Kidney (tissue), 14 donors: Measurements from ENCODE around the gene ATP6V0D1. TPM values are rescaled to one million over a fixed set of nuclear protein-coding genes. Genes with fewer than 3 reads are reported as not detected.
"Not testable (repeated sequence)": the region's sequence is repeated elsewhere in the genome, so short reads cannot be mapped to it uniquely, and the experiment has no call there.

Experiments used
- DNase-seq, 5 donors: peaks; one replicate each; pipeline ENCODE4 v3.0.0-alpha.2; 2013 to 2020
- FAIRE-seq: peaks from 2 replicates; lab custom pipeline; 2012; peaks lifted over from hg19 to GRCh38; lab: Jason Lieb, UNC
- H3K27ac ChIP-seq, 2 donors: one replicate each; pipeline ENCODE4 v1.7.0; 2013; ENCODE audit warnings: low read depth in 2 of 2, low read length in 2 of 2, inconsistent platforms in 1 of 2
- H3K27me3 ChIP-seq: one replicate; pipeline ENCODE4 v1.7.1; 2013; ENCODE audit warnings: low read length, inconsistent platforms; ENCODE audit not compliant: control insufficient read depth, insufficient read depth
- H3K36me3 ChIP-seq, 3 donors: one replicate each; pipeline versions ENCODE4 v1.7.0 to v1.7.1; 2013; ENCODE audit warnings: low read length in 3 of 3, control low read depth in 1 of 3, inconsistent platforms in 1 of 3; ENCODE audit not compliant: insufficient read depth in 3 of 3, control insufficient read depth in 2 of 3
- H3K4me1 ChIP-seq, 3 donors: one replicate each; pipeline versions ENCODE4 v1.7.0 to v1.7.1; 2013; ENCODE audit warnings: low read length in 3 of 3, inconsistent platforms in 1 of 3, low read depth in 1 of 3; ENCODE audit not compliant: control insufficient read depth in 2 of 3, insufficient read depth in 2 of 3
- H3K4me3 ChIP-seq, 3 donors: one replicate each; pipeline versions ENCODE4 v1.7.0 to v1.8.1; 2013; ENCODE audit warnings: low read length in 3 of 3, control low read depth in 1 of 3, inconsistent platforms in 1 of 3
- H3K9ac ChIP-seq, 3 donors: one replicate each; pipeline versions ENCODE4 v1.7.0 to v1.7.1; 2013; ENCODE audit warnings: low read length in 3 of 3, control low read depth in 1 of 3, inconsistent platforms in 1 of 3
- H3K9me3 ChIP-seq, 3 donors: one replicate each; pipeline versions ENCODE4 v1.7.0 to v1.7.1; 2013; ENCODE audit warnings: low read length in 3 of 3, control low read depth in 1 of 3, inconsistent platforms in 1 of 3; ENCODE audit not compliant: control insufficient read depth in 2 of 3, insufficient read depth in 1 of 3
- intact Hi-C: fragments of 100-400 bp; cut with DNase I; formaldehyde crosslinking; loops from one replicate; pipeline ENCODE4 v1.11.1; 2022
- polyA plus RNA-seq: library from polyadenylated mRNA; stranded (reverse); fragments of 350-450 nt; fragmentation: Illumina TruSeq; extraction: RNeasy Lipid Tissue Mini Kit (QIAGEN cat#74804); gene quantifications from one replicate; pipeline ENCODE4 v1.2.3, GENCODE V29; 2014; ENCODE audit warnings: low read depth, low replicate concordance; ENCODE audit not compliant: insufficient read depth
- total RNA-seq: library from RNA; stranded (reverse); fragmentation: NEBNext Ultra II Directional; extraction: Animal tissue kit (Norgen Biotek cat#: 25700); gene quantifications from one replicate; pipeline ENCODE4 v1.2.1, GENCODE V29; 2021
- TF ChIP-seq, protein P1 (sequence below): IDR thresholded peaks from 3 replicates; pipeline ENCODE4 v1.5.1; 2012; ENCODE audit warnings: mild to moderate bottlenecking, moderate library complexity, borderline replicate concordance; ENCODE audit not compliant: insufficient read depth; ENCODE audit errors: extremely low read depth
- donor health status: control.
- donor health status: control.
- donor health status: control.
- donor health status: control.
- donor health status: control.
- donor health status: DM: yes; HTN: yes; CAD: no.
- donor health status: Normal renal cell carcinoma (clear cell type).

ATP6V0D1 gene
- total and polyA plus RNA-seq, 2 donors from 2014 or later: 100 to 208 TPM

DNA sequence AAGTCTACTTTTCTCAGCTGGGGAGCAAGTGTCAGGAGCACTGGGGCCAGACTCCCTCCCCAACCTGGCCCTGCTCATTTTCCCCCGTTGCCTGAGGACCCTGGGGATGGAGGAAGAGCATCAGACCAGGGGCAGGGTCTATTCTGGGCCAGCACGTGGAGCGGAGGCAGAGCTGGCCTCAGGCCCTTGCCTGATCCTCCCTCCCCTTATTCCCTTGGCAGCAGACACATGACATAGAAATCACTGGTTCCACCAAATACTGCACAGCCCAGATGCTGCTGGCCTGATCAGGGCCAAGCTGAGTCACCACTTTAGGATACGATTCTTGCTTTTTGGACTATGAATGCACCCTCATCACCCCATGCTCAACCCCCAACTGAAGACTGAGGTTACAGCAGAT lies 18.1 kb upstream of the ATP6V0D1 start:
- Histone ChIP-seq H3K4me3 (no peak overlapping the region), H3K9me3 (no peaks in the 10 kb centered on the region), H3K9ac (no peak overlapping the region), H3K36me3 (no peaks in the 10 kb centered on the region), H3K4me1 (peaks cover 0 to 6% (median 0%) of the 10 kb centered on the region in 3 donors), H3K27me3 (no peaks in the 10 kb centered on the region), H3K27ac (no peak overlapping the region)
- TF ChIP-seq, protein P1, sequence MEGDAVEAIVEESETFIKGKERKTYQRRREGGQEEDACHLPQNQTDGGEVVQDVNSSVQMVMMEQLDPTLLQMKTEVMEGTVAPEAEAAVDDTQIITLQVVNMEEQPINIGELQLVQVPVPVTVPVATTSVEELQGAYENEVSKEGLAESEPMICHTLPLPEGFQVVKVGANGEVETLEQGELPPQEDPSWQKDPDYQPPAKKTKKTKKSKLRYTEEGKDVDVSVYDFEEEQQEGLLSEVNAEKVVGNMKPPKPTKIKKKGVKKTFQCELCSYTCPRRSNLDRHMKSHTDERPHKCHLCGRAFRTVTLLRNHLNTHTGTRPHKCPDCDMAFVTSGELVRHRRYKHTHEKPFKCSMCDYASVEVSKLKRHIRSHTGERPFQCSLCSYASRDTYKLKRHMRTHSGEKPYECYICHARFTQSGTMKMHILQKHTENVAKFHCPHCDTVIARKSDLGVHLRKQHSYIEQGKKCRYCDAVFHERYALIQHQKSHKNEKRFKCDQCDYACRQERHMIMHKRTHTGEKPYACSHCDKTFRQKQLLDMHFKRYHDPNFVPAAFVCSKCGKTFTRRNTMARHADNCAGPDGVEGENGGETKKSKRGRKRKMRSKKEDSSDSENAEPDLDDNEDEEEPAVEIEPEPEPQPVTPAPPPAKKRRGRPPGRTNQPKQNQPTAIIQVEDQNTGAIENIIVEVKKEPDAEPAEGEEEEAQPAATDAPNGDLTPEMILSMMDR: no peak
- FAIRE-seq: no peak
- intact Hi-C loops: no loop called here
- DNase-seq: peak in 1 of 5 donors; percentile 18

DNA sequence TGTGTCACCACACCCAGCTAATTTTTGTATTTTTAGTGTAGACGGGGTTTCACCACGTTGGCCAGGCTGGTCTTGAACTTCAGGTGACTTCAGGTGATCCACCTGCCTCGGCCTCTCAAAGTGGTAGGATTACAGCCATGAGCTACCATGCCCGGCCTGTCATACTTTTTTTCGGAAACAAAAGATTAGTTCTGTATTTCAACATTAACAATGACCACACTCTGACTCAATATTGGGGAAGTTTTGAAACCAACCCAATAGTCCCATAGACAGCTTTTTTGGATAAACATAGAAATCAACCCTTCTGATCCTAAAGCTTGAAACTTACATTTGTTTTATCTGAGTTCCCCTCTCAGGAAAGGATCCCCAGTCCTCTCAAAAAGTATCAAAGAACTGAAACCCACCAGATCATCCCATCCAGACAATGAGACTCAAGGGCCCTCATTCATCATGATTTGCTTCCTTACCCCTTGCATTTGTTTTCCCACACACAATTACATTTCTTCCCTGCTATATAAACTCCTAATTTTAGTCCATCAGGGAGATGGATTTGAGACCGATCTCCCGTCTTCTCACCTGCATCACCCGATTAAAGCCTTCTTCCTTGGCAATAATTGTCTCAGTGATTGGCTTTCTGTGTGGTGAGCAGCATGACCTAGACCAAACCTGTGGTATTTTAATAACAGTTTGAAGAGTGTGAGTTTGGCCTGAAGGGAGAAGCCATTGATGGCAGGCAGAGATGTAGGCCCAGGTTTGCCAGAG lies 9.6 kb upstream of the ATP6V0D1 start:
- DNase-seq (no peak), FAIRE-seq (no peak)
- Histone ChIP-seq H3K4me1 (no peaks in the 10 kb centered on the region), H3K27me3 (no peaks in the 10 kb centered on the region), H3K27ac (no peak overlapping the region), H3K9me3 (no peaks in the 10 kb centered on the region), H3K4me3 (no peak overlapping the region), H3K9ac (no peak overlapping the region), H3K36me3 (no peaks in the 10 kb centered on the region)
- intact Hi-C loops: no loop called here
- TF ChIP-seq, protein P1: no peak

DNA sequence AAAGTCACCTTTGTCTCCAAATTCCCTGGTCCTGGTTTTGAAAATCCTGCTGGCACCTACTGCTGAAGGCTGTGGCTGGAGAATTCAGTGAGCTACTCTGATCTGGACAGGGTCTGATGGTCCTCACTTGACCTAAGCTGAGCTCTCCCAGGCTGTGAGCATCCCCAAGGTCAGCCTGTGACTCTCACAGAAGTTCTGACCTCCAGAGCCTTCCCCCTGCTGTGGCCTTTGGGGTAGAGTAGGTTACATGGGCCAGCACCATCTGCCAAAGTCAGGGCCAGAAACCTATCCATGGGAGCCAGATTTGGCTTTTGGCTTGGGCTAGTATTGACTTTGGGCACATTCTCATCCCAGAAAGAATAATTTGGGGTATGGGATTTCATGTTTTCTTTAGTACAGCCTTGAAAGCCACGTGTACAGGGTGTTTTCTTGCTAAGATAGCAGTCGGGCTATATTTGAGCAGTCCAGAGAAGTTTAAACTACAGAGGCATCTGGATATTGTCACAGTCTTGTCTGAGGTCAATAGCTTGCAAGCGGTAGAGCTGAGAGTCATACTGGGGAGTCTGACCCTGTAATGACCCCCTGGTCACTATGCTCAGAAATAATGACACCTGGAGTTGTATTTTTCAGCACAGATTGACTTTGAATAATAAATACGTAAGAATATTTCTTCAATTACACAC lies 8.6 kb upstream of the ATP6V0D1 start:
- Histone ChIP-seq H3K36me3 (peaks cover 0 to 2% (median 0%) of the 10 kb centered on the region in 3 donors), H3K9ac (no peak overlapping the region), H3K4me1 (no peaks in the 10 kb centered on the region), H3K4me3 (no peak overlapping the region), H3K27me3 (no peaks in the 10 kb centered on the region), H3K9me3 (no peaks in the 10 kb centered on the region), H3K27ac (no peak overlapping the region)
- no peak for FAIRE-seq
- TF ChIP-seq, protein P1: no peak
- DNase-seq: no peak
- intact Hi-C loops: no loop called here

DNA sequence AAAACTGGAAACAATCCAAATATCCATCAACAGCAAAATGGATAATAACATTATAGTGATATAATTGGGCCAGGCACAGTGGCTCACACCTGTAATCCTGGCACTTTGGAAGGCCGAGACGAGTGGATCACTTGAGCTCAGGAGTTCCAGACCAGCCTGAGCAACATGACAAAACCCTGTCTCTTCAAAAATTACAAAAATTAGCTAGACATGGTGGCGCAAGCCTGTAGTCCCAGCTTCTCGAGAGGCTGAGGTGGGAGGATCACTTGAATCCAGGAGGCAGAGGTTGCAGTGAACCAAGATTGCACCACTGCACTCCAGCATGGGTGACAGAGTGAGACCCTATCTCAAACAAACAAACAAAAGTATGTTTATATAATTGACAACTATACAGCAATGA lies 6.6 kb upstream of the ATP6V0D1 start:
- H3K27me3 ChIP-seq, H3K4me1 ChIP-seq, H3K27ac ChIP-seq, DNase-seq, H3K4me3 ChIP-seq, H3K36me3 ChIP-seq, H3K9me3 ChIP-seq, FAIRE-seq, intact Hi-C loops, H3K9ac ChIP-seq: not testable (repeated sequence)
